Colonic mucosa (tissue), 4 donors: ENCODE measurements around the gene VPS50. TPM values are rescaled to one million over a fixed set of nuclear protein-coding genes. Genes with fewer than 3 reads are reported as not detected.

ENCODE experiments used
- DNase-seq: peaks from one replicate; pipeline ENCODE4 v3.0.0-alpha.2; 2020
- H3K27ac ChIP-seq: fragments of 200-600 bp; one replicate; pipeline ENCODE4 v1.8.0; 2021
- H3K27me3 ChIP-seq: fragments of 200-600 bp; one replicate; pipeline ENCODE4 v1.8.0; 2021
- H3K36me3 ChIP-seq: fragments of 200-600 bp; one replicate; pipeline ENCODE4 v1.8.0; 2021
- H3K4me1 ChIP-seq: fragments of 200-600 bp; one replicate; pipeline ENCODE4 v1.8.0; 2021; ENCODE audit warnings: mild to moderate bottlenecking
- H3K4me3 ChIP-seq: fragments of 200-600 bp; one replicate; pipeline ENCODE4 v1.8.0; 2021
- H3K9ac ChIP-seq, 2 donors: one replicate each; pipeline ENCODE4 v1.7.0; 2013; ENCODE audit warnings: control low read depth in 2 of 2, low read depth in 2 of 2, low read length in 2 of 2
- H3K9me3 ChIP-seq: fragments of 200-600 bp; one replicate; pipeline ENCODE4 v1.8.0; 2021
- intact Hi-C: fragments of 100-400 bp; cut with DNase I; formaldehyde crosslinking; loops from one replicate; pipeline ENCODE4 v1.14.1; 2022
- total RNA-seq, 2 donors: library from RNA; stranded (reverse); fragmentation: NEBNext Ultra II Directional in 1 of 2; extraction: Animal tissue kit (Norgen Biotek cat#: 25700) in 1 of 2; gene quantifications; one replicate each; pipeline ENCODE4 v1.2.1, GENCODE V29; 2021
- TF ChIP-seq, protein P1 (sequence below): fragments of 200-600 bp; IDR thresholded peaks from one replicate; pipeline ENCODE4 v1.8.0; 2022; ENCODE audit warnings: antibody characterized with exemption, mild to moderate bottlenecking
- donor health status: healthy.
- donor health status: DM: no; HTN: no; CAD: no.
- donor health status: DM: no; HTN: no; CAD: no.

The VPS50 gene, protein sequence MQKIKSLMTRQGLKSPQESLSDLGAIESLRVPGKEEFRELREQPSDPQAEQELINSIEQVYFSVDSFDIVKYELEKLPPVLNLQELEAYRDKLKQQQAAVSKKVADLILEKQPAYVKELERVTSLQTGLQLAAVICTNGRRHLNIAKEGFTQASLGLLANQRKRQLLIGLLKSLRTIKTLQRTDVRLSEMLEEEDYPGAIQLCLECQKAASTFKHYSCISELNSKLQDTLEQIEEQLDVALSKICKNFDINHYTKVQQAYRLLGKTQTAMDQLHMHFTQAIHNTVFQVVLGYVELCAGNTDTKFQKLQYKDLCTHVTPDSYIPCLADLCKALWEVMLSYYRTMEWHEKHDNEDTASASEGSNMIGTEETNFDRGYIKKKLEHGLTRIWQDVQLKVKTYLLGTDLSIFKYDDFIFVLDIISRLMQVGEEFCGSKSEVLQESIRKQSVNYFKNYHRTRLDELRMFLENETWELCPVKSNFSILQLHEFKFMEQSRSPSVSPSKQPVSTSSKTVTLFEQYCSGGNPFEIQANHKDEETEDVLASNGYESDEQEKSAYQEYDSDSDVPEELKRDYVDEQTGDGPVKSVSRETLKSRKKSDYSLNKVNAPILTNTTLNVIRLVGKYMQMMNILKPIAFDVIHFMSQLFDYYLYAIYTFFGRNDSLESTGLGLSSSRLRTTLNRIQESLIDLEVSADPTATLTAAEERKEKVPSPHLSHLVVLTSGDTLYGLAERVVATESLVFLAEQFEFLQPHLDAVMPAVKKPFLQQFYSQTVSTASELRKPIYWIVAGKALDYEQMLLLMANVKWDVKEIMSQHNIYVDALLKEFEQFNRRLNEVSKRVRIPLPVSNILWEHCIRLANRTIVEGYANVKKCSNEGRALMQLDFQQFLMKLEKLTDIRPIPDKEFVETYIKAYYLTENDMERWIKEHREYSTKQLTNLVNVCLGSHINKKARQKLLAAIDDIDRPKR
- 10 to 100 TPM; 27.2 to 29.0 TPM for total RNA-seq

DNA sequence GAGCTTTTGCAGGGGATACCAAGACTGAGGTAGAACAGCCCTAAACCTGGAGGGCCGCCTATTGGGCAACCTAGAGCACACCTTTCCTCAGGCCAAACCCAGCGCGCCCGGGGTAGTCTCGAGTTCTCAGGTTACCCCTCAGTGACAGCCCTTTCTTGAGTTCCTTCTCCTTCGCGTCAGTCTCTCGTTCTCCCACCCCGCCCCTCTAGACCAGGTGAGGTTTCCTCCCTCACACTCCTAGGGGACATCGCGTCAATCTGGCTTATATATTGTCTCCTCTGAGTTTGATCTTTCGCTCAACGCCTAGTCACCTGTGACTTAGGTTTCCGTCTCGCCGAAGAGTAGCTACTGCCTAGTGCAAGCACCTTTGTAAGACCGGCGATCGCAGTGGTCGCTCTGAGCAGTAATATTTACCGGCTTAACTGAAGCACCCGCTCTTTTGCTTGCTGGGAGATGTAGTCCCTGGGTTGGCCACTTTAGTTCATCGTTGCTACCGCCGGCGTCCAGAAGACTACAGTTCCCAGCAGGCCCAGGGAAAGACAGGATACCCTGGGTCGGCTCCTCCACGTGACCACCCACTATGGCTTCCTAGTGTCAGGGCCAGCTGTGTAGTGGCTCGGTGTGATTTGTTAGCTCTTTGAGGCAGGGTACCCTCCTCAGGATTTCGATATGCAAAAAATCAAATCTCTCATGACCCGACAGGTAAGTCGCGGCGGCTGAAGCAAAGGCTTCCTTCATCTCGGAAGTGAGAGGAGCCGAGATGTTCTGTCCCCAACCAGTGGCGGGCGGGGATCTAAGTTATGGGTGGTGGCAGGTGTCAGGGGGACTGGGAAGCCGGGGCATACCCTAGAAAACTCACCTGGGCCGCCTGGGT, at the start of gene VPS50:
TSS of gene VPS50 (plus strand) at position 568 of the 874 bp plus-strand sequence. CDS start at position 670, 102 bp downstream.
- Histone ChIP-seq H3K36me3 (no peaks in the 10 kb centered on the region), H3K4me1 (peaks cover 8% of the 10 kb centered on the region), H3K27me3 (no peaks in the 10 kb centered on the region), H3K27ac (peak within 1 kb of the TSS; percentile 85), H3K9me3 (no peaks in the 10 kb centered on the region), H3K4me3 (peak within 1 kb of the TSS; percentile 86), H3K9ac (peak within 1 kb of the TSS; percentile 66 to 87)
- intact Hi-C loops: no loop called here
- TF ChIP-seq, protein P1, sequence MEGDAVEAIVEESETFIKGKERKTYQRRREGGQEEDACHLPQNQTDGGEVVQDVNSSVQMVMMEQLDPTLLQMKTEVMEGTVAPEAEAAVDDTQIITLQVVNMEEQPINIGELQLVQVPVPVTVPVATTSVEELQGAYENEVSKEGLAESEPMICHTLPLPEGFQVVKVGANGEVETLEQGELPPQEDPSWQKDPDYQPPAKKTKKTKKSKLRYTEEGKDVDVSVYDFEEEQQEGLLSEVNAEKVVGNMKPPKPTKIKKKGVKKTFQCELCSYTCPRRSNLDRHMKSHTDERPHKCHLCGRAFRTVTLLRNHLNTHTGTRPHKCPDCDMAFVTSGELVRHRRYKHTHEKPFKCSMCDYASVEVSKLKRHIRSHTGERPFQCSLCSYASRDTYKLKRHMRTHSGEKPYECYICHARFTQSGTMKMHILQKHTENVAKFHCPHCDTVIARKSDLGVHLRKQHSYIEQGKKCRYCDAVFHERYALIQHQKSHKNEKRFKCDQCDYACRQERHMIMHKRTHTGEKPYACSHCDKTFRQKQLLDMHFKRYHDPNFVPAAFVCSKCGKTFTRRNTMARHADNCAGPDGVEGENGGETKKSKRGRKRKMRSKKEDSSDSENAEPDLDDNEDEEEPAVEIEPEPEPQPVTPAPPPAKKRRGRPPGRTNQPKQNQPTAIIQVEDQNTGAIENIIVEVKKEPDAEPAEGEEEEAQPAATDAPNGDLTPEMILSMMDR: no peak
- DNase-seq: peak; percentile 97

DNA sequence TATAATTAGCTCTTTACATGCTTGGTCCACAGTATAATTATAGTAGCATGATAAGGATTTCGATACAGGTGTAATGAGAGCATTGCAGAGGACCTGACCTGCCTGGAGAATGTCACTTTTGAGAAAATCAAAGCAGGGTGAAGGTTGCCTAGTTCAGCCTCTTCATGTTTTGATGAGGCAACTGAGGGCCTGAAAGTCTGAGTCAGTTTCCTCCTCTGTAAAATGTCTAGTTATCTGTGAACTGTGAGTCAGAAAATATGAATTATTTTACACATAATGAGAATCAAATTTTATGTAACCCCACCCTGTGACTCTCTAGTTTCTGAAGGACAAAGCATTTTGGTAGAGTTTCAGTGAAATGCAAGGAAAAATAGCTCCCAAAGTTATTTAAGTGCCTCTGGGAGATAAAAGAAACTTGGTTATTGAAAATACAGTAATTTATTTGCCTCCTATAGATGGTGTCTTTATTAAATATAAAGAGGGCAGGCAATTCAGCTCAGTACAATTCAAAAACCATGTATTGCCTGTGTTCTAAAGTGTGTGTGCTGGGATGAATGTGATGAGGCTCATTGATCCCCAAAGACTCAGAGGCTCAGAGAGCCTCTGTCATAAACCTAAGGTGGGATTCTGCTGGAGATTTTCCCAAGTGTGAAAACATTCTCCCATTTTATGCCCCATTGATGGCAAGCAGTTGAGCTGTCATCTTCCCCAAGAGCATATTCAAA, 46.7 kb upstream of the VPS50 start:
- no peaks in the 10 kb centered on the region for H3K4me1 ChIP-seq
- no peak overlapping the region for H3K27ac ChIP-seq
- no peak overlapping the region for H3K9ac ChIP-seq
- DNase-seq: no peak
- intact Hi-C loops: no loop called here
- TF ChIP-seq, protein P1: no peak
- no peaks in the 10 kb centered on the region for H3K9me3 ChIP-seq
- no peak overlapping the region for H3K4me3 ChIP-seq
- H3K36me3 ChIP-seq: no peaks in the 10 kb centered on the region
- peaks cover 7% of the 10 kb centered on the region for H3K27me3 ChIP-seq

DNA sequence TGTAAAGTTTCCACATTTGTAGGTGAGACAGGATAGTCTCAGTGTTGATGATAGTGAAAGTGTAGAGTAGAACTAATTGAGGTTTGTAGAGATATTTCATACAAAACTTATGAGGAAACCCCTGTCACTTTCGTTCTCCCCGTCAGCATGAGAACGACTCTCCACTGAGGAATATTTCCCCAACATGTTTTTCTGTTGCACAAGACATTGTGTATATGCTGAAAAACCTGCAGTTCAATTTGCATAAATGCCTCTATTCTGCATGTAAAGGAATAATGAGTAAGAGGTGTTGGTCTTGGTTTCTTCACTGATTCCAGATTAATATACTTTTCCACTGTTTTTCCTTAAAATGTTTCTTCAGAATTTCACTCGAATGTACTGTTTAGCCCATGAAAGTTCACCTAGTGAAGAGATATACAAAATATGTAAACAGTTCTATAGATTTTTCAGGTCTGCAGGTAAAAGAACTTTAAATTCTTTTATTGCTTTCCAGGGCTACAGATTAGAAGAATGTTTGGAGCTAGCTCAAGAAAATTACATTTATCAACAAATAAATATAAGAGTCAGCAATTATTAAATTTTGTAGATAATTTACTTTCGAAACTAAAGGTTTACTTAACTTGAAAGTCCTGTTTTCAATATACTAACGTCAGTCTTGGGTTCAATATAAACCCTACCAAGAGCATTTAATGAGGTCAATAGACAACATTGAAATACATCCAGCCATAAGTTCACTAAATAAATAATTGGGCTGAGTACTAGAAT, 43.1 kb upstream of the VPS50 start:
- Histone ChIP-seq H3K27ac (no peak overlapping the region), H3K27me3 (peaks cover 14% of the 10 kb centered on the region), H3K36me3 (no peaks in the 10 kb centered on the region), H3K9me3 (no peaks in the 10 kb centered on the region), H3K9ac (no peak overlapping the region), H3K4me1 (no peaks in the 10 kb centered on the region), H3K4me3 (no peak overlapping the region)
- TF ChIP-seq, protein P1: no peak
- intact Hi-C loops: no loop called here
- DNase-seq: no peak

DNA sequence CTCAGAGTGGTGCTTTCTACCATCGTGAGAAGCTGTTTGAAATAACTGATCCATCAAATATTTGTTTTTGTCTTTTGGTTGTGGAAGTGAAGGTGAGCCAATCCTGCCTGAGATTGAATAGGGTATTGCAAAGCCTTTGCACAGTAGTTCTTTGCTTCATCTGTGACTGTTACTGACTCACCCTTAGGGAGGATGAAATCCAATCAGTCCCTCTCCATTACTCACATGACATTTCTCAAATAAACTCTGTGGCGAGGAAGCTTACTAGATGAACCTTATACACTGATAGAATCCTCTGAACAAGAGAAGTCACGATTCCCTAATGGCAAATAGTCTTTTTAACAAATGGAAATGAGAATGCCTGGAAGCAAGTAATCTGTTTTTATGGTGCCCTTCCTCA, 37.8 kb upstream of the VPS50 start:
- H3K4me1 ChIP-seq: no peaks in the 10 kb centered on the region
- no peak overlapping the region for H3K9ac ChIP-seq
- H3K4me3 ChIP-seq: no peak overlapping the region
- no peak for DNase-seq
- H3K27ac ChIP-seq: no peak overlapping the region
- TF ChIP-seq, protein P1: no peak
- intact Hi-C loops: no loop called here
- H3K27me3 ChIP-seq: peaks cover 13% of the 10 kb centered on the region
- H3K9me3 ChIP-seq: no peaks in the 10 kb centered on the region
- no peaks in the 10 kb centered on the region for H3K36me3 ChIP-seq
